ENCODE measurements around the gene IL27RA.

IL27RA gene

GRCh38 chr19:14031719-14032480, at the start of gene IL27RA:
Gene IL27RA, plus strand, starts transcription at chr19:14031762. Its CDS starts 111 bp downstream, at chr19:14031873.
- DNase-seq: peak; percentile 86

- no peak for DNase-seq
These were observed 49.5 kb upstream of the IL27RA start for GRCh38 chr19:13981988-13982501.

- no peak for DNase-seq
These were observed 48.8 kb upstream of the IL27RA start for GRCh38 chr19:13982773-13983172.

- peak; percentile 53 for DNase-seq
These were observed 48.2 kb upstream of the IL27RA start for GRCh38 chr19:13983213-13983889.

- DNase-seq: no peak
These were observed 47.4 kb upstream of the IL27RA start for GRCh38 chr19:13984186-13984585.

- peak; percentile 46 for DNase-seq
These were observed 46.5 kb upstream of the IL27RA start for GRCh38 chr19:13984875-13985741.

GRCh38 chr19:13985771-13986347, 45.7 kb upstream of the IL27RA start:
- peak; percentile 40 for DNase-seq

GRCh38 chr19:13986348-13986904, 45.1 kb upstream of the IL27RA start:
- DNase-seq: peak; percentile 99

- no peak for DNase-seq
These were observed 44.3 kb upstream of the IL27RA start for GRCh38 chr19:13987101-13987890.

- no peak for DNase-seq
These were observed 42.1 kb upstream of the IL27RA start for GRCh38 chr19:13989487-13989886.

- DNase-seq: no peak
These were observed 41.5 kb upstream of the IL27RA start for GRCh38 chr19:13990085-13990484.

- no peak for DNase-seq
These were observed 39.5 kb upstream of the IL27RA start for GRCh38 chr19:13992025-13992424.

GRCh38 chr19:13993590-13994300, 37.8 kb upstream of the IL27RA start:
- DNase-seq: no peak

- DNase-seq: no peak
These were observed 36.4 kb upstream of the IL27RA start for GRCh38 chr19:13995017-13995728.

- DNase-seq: no peak
These were observed 35.4 kb upstream of the IL27RA start for GRCh38 chr19:13995878-13996765.

GRCh38 chr19:13996928-13997630, 34.5 kb upstream of the IL27RA start:
- no peak for DNase-seq

GRCh38 chr19:13997631-13997962, 34.0 kb upstream of the IL27RA start:
- no peak for DNase-seq

- DNase-seq: no peak
These were observed 33.1 kb upstream of the IL27RA start for GRCh38 chr19:13998426-13998825.

- DNase-seq: no peak
These were observed 32.5 kb upstream of the IL27RA start for GRCh38 chr19:13999085-13999484.
